GM21526 (cell line): ENCODE data around the gene TSHZ2.
"Not testable (repeated sequence)": the region's sequence is repeated elsewhere in the genome, so short reads cannot be mapped to it uniquely, and the experiment has no call there.

ENCODE experiments used
- ATAC-seq: cut with Tn5 transposase; IDR thresholded peaks from one replicate; pipeline ENCODE4 v1.9.1; 2021; ENCODE audit warnings: moderate library complexity; ENCODE audit not compliant: unreplicated experiment, low FRiP score

TSHZ2 gene

GRCh38 chr20:53513168-53513488 is 541.0 kb downstream of the TSHZ2 start:
- no peak for ATAC-seq

GRCh38 chr20:53513489-53514298 is 541.5 kb downstream of the TSHZ2 start:
- no peak for ATAC-seq

GRCh38 chr20:53515749-53516148 is 543.6 kb downstream of the TSHZ2 start:
- no peak for ATAC-seq

- ATAC-seq: no peak
Observed at GRCh38 chr20:53517146-53517545, 545.0 kb downstream of the TSHZ2 start.

GRCh38 chr20:53521421-53521820 is 549.3 kb downstream of the TSHZ2 start:
- not testable (repeated sequence) for ATAC-seq

GRCh38 chr20:53522026-53522425 is 549.9 kb downstream of the TSHZ2 start:
- no peak for ATAC-seq

GRCh38 chr20:53522696-53523095 is 550.5 kb downstream of the TSHZ2 start:
- no peak for ATAC-seq

DNA sequence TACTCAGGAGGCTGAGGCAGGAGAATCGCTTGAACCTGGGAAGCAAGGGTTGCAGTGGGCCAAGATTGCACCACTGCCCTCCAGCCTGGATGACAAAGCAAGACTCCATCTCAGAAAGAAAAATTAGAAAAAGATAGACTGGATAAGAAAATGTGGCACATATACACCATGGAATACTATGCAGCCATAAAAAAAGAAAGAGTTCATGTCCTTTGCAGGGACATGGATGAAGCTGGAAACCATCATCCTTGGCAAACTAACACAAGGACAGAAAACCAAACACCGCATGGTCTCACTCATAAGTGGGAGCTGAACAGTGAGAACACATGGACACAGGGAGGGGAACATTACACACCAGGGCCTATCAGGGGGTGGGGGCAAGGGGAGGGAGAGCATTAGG is 551.5 kb downstream of the TSHZ2 start:
- ATAC-seq: not testable (repeated sequence)

DNA sequence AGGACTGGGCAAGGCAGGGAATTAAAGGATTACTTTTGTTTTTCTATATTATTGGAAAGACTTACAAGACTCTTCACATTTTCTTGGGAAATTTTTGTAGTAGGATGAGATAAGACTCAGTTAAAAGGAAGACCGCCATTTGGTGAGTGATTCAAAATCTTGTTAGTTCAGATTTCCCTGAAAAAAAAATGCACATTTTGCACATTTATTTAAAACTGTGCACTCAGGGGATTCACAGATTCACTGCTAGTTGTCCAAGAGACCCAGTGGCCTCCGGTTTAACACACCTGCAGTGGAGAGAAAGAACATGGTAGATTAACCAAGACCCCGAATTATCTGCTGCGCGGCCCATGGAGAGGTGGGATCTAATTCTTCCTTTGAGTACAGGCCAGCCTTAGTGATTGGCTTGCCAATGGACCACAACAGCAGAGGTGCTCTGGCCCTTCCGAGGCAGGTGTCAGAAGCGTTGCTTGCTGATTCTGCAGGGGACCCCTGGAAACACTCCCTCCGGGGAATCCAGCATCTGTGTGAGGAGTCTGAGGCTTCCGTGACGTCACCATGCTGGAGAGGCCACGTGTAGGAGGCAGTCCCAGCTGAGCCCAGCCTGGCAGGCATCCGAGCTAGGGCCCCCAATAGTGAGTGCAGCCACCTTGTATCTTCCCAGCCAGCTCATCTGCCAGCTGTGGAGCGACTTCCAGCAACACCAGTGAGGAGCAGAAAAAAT is 552.6 kb downstream of the TSHZ2 start:
- ATAC-seq: no peak

- ATAC-seq: no peak
Observed at GRCh38 chr20:53527196-53527595, 555.0 kb downstream of the TSHZ2 start.

GRCh38 chr20:53529658-53530057 is 557.5 kb downstream of the TSHZ2 start:
- no peak for ATAC-seq

GRCh38 chr20:53530440-53530839 is 558.3 kb downstream of the TSHZ2 start:
- no peak for ATAC-seq

GRCh38 chr20:53532654-53533312 is 560.6 kb downstream of the TSHZ2 start:
- ATAC-seq: not testable (repeated sequence)

GRCh38 chr20:53533500-53533899 is 561.3 kb downstream of the TSHZ2 start:
- ATAC-seq: no peak

- no peak for ATAC-seq
Observed at GRCh38 chr20:53534037-53534436, 561.9 kb downstream of the TSHZ2 start.

DNA sequence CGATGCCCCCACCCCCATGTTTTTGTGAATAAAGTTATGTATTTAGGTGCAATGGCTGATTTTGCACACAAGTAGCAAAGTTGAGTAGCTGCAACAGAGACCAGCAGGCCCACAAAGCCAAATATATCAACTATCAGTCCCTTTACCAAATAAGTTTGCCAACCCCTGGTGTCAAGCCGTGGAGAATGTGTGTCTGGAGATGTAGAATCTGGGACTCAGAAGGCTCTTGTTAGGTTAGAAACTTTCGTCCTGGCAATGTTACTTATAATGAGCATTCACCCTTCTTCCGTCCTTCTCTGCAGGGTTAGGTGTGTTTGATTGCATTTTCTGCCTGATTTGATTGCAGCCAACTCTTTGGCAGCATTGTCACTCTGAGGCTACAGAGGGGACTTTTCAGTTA is 563.7 kb downstream of the TSHZ2 start:
- ATAC-seq: no peak

GRCh38 chr20:53536382-53536781 is 564.2 kb downstream of the TSHZ2 start:
- ATAC-seq: not testable (repeated sequence)

GRCh38 chr20:53539516-53539915 is 567.4 kb downstream of the TSHZ2 start:
- ATAC-seq: no peak
